ENCODE measurements around the gene HSPA12B.

- no peak for TF ChIP-seq EZH2 (IDR thresholded peaks at IDR 0.05; ENCODE audit: borderline replicate concordance, low read length)
- TF ChIP-seq, protein P1, sequence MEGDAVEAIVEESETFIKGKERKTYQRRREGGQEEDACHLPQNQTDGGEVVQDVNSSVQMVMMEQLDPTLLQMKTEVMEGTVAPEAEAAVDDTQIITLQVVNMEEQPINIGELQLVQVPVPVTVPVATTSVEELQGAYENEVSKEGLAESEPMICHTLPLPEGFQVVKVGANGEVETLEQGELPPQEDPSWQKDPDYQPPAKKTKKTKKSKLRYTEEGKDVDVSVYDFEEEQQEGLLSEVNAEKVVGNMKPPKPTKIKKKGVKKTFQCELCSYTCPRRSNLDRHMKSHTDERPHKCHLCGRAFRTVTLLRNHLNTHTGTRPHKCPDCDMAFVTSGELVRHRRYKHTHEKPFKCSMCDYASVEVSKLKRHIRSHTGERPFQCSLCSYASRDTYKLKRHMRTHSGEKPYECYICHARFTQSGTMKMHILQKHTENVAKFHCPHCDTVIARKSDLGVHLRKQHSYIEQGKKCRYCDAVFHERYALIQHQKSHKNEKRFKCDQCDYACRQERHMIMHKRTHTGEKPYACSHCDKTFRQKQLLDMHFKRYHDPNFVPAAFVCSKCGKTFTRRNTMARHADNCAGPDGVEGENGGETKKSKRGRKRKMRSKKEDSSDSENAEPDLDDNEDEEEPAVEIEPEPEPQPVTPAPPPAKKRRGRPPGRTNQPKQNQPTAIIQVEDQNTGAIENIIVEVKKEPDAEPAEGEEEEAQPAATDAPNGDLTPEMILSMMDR (IDR thresholded peaks at IDR 0.05; ENCODE audit: low read length), result no peak
These were observed 3.1 kb upstream of the HSPA12B start for GRCh38 chr20:3729378-3729777.
